ENCODE measurements around the gene IRF9. TPM values are rescaled to one million over a fixed set of nuclear protein-coding genes. Genes with fewer than 3 reads are reported as not detected.

The IRF9 gene
- total and polyA plus RNA-seq, 2 of the 13 experiments (the other 11 are each of a cell fraction or from before 2014, with no cell fraction given) = 14.9 to 49.7 TPM

GRCh38 chr14:24195186-24196070 lies 34.4 kb downstream of the IRF9 start, which contains the start of gene TM9SF1 (continued):
- TF ChIP-seq ZNF292 (CRISPR knock-in tag; IDR thresholded peaks at IDR 0.05; ENCODE audit: borderline replicate concordance, low read depth) (peak; percentile 98), SALL1 (CRISPR knock-in tag; IDR thresholded peaks at IDR 0.05) (peak; percentile 92), GTF2F1 (IDR thresholded peaks at IDR 0.05; ENCODE audit: low read length) (peak; percentile 82), SMAD3 (CRISPR knock-in tag; IDR thresholded peaks at IDR 0.05) (peak; percentile 99), IKZF1 (IDR thresholded peaks at IDR 0.05) (no peak), ZFAT (CRISPR knock-in tag; conservative IDR thresholded peaks at IDR 0.05) (peak; percentile 94), TCF12 (IDR thresholded peaks at IDR 0.05) (no peak), TCF12 (CRISPR knock-in tag; IDR thresholded peaks at IDR 0.05) (peak; percentile 81; the same call in 1 of the 2 replicates), PBX3 (CRISPR knock-in tag; IDR thresholded peaks at IDR 0.05; ENCODE audit: borderline replicate concordance) (peak; percentile 93), ZNF24 (IDR thresholded peaks at IDR 0.05) (no peak), CEBPZ (IDR thresholded peaks at IDR 0.05; ENCODE audit: low read length) (no peak), ZNF180 (CRISPR knock-in tag; IDR thresholded peaks at IDR 0.05; ENCODE audit: borderline replicate concordance, low read depth) (peak; percentile 88; the same call in 1 of the 2 replicates), ZNF567 (CRISPR knock-in tag; IDR thresholded peaks at IDR 0.05; ENCODE audit: borderline replicate concordance) (peak; percentile 99), SOX5 (CRISPR knock-in tag; IDR thresholded peaks at IDR 0.05; ENCODE audit: borderline replicate concordance) (peak; percentile 55), ZHX2 (IDR thresholded peaks at IDR 0.05; ENCODE audit: low read depth) (peak; percentile 93), ZHX2 (CRISPR knock-in tag; IDR thresholded peaks at IDR 0.05; ENCODE audit: borderline replicate concordance) (peak; percentile 94), MED1 (CRISPR knock-in tag; IDR thresholded peaks at IDR 0.05) (peak; percentile 86), ISL2 (CRISPR knock-in tag; IDR thresholded peaks at IDR 0.05) (peak; percentile 93)

Data from HepG2 (cell line).